Ascending aorta (tissue), 2 donors: ENCODE measurements around the gene AJUBA. TPM values are rescaled to one million over a fixed set of nuclear protein-coding genes. Genes with fewer than 3 reads are reported as not detected.
"Not testable (repeated sequence)": the region's sequence is repeated elsewhere in the genome, so short reads cannot be mapped to it uniquely, and the experiment has no call there.

Experiments
- DNase-seq, 2 donors: peaks; one replicate each; pipeline ENCODE4 v3.0.0-alpha.2; 2019; ENCODE audit warnings: low spot score in 2 of 2
- H3K27ac ChIP-seq, 2 donors: fragments of 200-600 bp; sonication (generic); one replicate each; pipeline ENCODE4 v1.5.1; 2016 to 2017; ENCODE audit warnings: mild to moderate bottlenecking in 1 of 2
- H3K27me3 ChIP-seq: fragments of 200-600 bp; sonication (generic); one replicate; pipeline ENCODE4 v1.5.1; 2017
- H3K36me3 ChIP-seq, 2 donors: fragments of 200-600 bp; sonication (generic); one replicate each; pipeline ENCODE4 v1.5.1; 2016
- H3K4me1 ChIP-seq, 2 donors: fragments of 200-600 bp; sonication (generic); one replicate each; pipeline ENCODE4 v1.5.1; 2016 to 2017; ENCODE audit warnings: mild to moderate bottlenecking in 1 of 2
- H3K4me3 ChIP-seq, 2 donors: fragments of 200-600 bp; sonication (generic); one replicate each; pipeline ENCODE4 v1.5.1; 2016 to 2017; ENCODE audit warnings: mild to moderate bottlenecking in 1 of 2
- H3K9me3 ChIP-seq, 2 donors: fragments of 200-600 bp; sonication (generic); one replicate each; pipeline ENCODE4 v1.5.1; 2016
- intact Hi-C: fragments of 100-400 bp; cut with DNase I; formaldehyde crosslinking; loops from one replicate; pipeline ENCODE4 v1.15.1; 2023
- total RNA-seq: library from RNA; depleted of rRNA; stranded (reverse); fragments of >200 nt; gene quantifications from one replicate; pipeline ENCODE4 v1.1.0, GENCODE V29; 2016
- TF ChIP-seq, protein P1 (sequence below), 3 experiments: fragments of 200-600 bp in 2 of 3; fragments of 450-650 bp in 1 of 3; sonication (generic) in 2 of 3; IDR thresholded peaks; one replicate each; pipeline ENCODE4 v1.5.1; 2016 to 2019; ENCODE audit warnings: antibody characterized with exemption in 3 of 3, mild to moderate bottlenecking in 1 of 3, moderate library complexity in 1 of 3

The AJUBA gene
- total RNA-seq, 1 donor from 2014 or later: 11.6 TPM

DNA sequence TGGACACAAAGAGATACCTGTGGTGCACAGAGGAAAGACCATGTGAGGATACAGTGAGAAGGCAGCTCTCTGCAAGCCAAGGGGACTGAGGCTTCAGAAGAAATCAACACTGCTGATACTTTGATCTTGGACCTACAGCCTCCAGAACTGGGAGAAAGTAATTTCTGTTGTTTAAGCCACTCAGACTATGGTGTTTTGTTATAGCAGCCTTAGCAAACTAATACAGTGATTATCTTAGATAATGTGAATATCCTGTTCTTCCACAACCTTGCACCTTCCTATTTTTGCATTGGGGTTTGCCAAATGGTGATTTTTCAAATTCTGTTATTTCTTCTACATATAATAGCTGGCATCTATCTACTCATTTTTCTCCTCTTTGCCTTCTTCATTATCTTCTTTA is 35.8 kb upstream of the AJUBA start:
- no peak overlapping the region for H3K27ac ChIP-seq
- intact Hi-C loops: no loop called here
- TF ChIP-seq, protein P1, sequence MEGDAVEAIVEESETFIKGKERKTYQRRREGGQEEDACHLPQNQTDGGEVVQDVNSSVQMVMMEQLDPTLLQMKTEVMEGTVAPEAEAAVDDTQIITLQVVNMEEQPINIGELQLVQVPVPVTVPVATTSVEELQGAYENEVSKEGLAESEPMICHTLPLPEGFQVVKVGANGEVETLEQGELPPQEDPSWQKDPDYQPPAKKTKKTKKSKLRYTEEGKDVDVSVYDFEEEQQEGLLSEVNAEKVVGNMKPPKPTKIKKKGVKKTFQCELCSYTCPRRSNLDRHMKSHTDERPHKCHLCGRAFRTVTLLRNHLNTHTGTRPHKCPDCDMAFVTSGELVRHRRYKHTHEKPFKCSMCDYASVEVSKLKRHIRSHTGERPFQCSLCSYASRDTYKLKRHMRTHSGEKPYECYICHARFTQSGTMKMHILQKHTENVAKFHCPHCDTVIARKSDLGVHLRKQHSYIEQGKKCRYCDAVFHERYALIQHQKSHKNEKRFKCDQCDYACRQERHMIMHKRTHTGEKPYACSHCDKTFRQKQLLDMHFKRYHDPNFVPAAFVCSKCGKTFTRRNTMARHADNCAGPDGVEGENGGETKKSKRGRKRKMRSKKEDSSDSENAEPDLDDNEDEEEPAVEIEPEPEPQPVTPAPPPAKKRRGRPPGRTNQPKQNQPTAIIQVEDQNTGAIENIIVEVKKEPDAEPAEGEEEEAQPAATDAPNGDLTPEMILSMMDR (IDR thresholded peaks at IDR 0.05): no peak

DNA sequence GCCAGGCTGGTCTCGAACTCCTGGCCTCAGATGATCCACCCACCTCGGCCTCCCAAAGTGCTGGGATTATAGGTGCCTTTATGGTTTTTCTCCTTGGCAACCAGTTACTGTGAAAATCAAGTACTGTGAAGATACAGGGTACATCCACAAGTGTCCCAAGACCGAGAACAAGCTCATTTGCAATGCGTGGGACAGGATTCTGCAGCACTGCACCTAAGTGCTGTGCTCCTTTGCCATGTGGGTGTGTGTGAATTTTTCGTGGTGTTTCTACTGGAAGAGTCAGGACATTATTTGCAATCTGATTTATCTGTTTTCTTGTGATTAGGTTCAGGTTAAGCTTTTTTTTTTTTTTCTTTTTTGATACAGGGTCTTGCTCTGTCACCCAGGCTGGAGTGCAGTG is 34.7 kb upstream of the AJUBA start:
- TF ChIP-seq, protein P1 (IDR thresholded peaks at IDR 0.05): no peak
- Histone ChIP-seq H3K4me3 (no peak overlapping the region), H3K27ac (no peak overlapping the region), H3K4me1 (no peaks in the 10 kb centered on the region), H3K36me3 (no peaks in the 10 kb centered on the region), H3K27me3 (no peaks in the 10 kb centered on the region), H3K9me3 (no peaks in the 10 kb centered on the region)
- intact Hi-C loops: no loop called here
- no peak for DNase-seq

More for the DNA sequence above, 35.8 kb upstream of the AJUBA start:
- Histone ChIP-seq H3K27me3 (no peaks in the 10 kb centered on the region), H3K4me3 (no peak overlapping the region), H3K4me1 (no peaks in the 10 kb centered on the region), H3K9me3 (no peaks in the 10 kb centered on the region), H3K36me3 (no peaks in the 10 kb centered on the region)
- DNase-seq: no peak

DNA sequence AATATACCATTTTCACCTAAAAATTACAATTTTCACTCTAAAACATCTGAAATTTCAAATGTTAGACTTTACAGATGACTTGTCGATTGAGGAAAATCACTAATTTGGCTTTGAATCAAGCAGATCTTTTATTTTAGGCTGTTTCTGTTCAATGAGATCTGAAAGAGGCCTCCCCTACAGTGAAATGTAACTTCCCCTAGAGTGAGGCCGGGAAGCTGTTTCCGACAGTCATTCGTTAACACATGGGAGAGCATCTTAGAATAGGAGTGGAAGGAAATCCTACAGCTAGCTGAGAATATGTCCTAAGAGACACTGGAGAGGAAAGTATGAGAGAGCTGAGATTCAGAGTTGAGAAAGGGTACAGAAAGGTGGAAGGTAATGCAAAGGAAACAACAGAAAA is 33.3 kb upstream of the AJUBA start:
- Histone ChIP-seq H3K27me3 (no peaks in the 10 kb centered on the region), H3K4me3 (no peak overlapping the region), H3K36me3 (no peaks in the 10 kb centered on the region), H3K9me3 (no peaks in the 10 kb centered on the region), H3K4me1 (no peaks in the 10 kb centered on the region), H3K27ac (no peak overlapping the region)
- intact Hi-C loops: no loop called here
- no peak for DNase-seq
- TF ChIP-seq, protein P1 (IDR thresholded peaks at IDR 0.05): no peak

DNA sequence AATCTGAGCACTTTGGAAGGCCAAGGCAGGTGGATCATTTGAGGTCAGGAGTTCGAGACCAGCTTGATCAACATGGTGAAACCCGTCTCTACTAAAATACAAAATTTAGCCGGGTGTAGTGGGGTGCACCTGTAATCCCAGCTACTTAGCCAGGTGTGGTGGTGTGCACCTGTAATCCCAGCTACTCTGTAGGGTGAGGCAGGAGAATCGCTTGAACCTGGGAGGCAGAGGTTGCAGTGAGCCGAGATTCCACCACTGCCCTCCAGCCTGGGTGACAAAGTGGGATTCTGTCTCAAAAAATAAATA is 31.4 kb upstream of the AJUBA start:
- H3K9me3 ChIP-seq, intact Hi-C loops, H3K27me3 ChIP-seq, H3K4me3 ChIP-seq, H3K4me1 ChIP-seq, H3K36me3 ChIP-seq, DNase-seq, H3K27ac ChIP-seq: not testable (repeated sequence)

DNA sequence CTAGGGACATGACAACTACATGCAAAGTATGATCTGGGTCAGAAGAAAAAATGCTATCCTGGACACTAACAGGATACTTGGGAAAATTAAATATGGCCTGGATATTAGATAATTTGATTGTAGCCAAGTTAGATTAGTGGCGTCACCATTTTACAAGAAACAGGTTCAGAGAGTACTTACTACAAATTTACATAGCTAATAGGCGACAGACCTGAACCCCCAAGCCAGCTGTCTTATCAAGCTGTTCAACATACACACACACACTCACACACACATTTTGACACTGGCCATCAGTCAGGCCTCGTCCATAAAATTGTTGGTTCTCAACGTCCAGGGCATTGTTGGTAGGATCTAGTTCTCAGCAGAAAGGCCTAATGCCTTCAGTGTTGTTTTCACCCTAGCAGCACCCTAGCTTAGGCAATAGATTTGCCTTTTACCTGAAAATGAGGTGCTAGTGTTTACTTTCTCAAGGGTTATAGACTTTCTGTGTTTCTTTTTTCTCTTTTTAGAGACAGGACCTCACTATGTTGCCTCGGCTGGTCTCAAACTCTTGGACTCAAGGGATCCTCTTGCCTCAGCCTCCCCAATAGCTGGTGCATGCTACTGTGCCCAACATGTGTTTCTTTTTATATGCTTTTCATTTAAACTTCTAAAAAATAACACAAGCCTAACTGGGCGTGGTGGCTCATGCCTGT is 30.9 kb upstream of the AJUBA start:
- intact Hi-C loops: no loop called here
- no peaks in the 10 kb centered on the region for H3K9me3 ChIP-seq
- H3K27me3 ChIP-seq: no peaks in the 10 kb centered on the region
- H3K4me1 ChIP-seq: peaks cover 3 to 4% of the 10 kb centered on the region in 2 donors
- DNase-seq: no peak
- peak overlapping the region in 1 of 2 donors; percentile 39 for H3K27ac ChIP-seq
- H3K36me3 ChIP-seq: no peaks in the 10 kb centered on the region
- H3K4me3 ChIP-seq: no peak overlapping the region
- TF ChIP-seq, protein P1 (IDR thresholded peaks at IDR 0.05): no peak

DNA sequence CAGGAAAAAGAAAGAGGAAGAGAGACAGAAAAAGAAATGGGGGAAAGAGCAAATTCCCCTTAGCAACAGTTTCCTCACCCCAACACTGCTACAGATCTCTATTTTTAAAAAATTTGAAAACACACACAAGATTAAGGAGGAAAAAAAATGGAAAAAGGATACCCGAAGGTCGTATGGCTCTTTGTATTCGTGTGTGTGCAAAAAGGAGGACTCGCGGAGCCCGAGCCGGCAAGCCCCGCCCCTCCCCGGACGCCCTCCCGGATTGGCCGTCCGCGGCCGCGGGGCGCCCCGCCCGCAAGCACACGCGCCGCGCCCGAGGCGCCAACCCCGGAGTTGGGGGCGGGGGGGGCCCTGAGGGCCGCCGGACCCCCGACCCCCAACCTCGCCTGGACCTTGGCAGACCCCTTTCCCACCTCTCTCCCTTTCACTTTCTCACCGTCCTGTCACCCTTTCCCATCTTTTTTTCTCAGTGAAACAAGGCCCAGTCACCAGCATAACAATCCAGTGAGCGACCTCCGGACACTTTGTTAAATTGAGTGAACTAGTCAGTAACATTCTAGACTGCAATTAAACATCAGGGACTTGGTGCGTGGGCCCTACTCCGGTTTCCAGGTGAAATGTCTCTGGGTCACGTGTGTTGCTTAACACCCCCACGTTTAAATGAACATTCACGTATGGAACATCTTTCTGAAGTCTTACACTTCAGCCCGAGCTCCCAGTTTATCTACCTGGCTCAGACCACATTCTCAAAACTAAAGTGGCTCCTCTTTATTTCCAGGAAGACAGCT is 27.8 kb upstream of the AJUBA start, which contains the start of gene C14orf93:
C14orf93 (minus strand) TSS at position 205 of the 788 bp plus-strand sequence. CDS start 11,120 bp downstream, outside the sequence.
- TF ChIP-seq, protein P1 (IDR thresholded peaks at IDR 0.05): no peak
- Histone ChIP-seq H3K4me1 (peaks cover 3 to 9% of the 10 kb centered on the region in 2 donors), H3K27ac (peak within 1 kb of the TSS; percentile 83 to 87), H3K9me3 (no peaks in the 10 kb centered on the region), H3K4me3 (peak within 1 kb of the TSS; percentile 61 to 64), H3K27me3 (no peaks in the 10 kb centered on the region), H3K36me3 (no peaks in the 10 kb centered on the region)
- intact Hi-C loops: no loop called here
- DNase-seq: peak; percentile 29 to 85
